ENCODE data around the gene RALGPS1.
"Not testable (repeated sequence)": the region's sequence is repeated elsewhere in the genome, so short reads cannot be mapped to it uniquely, and the experiment has no call there.

RALGPS1 gene

DNA sequence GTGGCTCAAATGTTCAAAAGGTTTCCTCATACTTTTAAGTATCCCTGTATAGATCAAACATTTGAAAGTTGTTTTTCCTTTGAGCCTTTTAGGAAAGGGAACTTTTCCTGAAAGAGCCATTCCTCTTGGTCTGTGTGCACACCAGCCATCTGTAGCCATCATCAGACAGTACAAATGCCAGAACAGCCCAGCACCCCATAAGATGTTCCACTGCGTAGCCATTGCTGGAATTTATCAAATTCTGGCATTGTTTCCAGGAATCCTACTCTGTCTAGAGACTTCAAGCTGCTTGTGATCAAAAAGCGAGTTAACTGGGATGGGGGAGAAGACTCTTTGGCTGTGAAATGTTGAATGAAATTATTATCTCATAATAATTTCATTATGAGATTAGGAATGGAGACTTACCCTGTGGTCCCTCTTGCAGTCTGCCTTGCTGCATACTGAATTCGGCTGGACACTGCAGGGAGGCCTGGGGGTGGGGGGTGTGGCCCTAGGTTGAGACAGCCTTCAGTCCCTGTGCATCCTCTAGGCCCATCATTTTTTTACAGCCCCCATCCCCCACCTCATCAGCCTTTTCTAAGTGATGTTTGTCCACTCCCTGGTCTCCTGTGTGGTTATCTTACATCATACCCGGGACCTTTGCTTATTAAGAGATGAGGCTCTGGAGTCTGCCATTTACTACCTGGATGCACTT, 99.8 kb downstream of the RALGPS1 start:
- no peaks in the 10 kb centered on the region for H3K9me2 ChIP-seq (replicated peaks; ENCODE audit: control insufficient read depth, low read length)
- no peak overlapping the region for H3K4me3 ChIP-seq (ENCODE audit: low read length)
- H4K20me1 ChIP-seq (ENCODE audit: control insufficient read depth, insufficient read depth, low read depth, low read length) = no peaks in the 10 kb centered on the region
- no peaks in the 10 kb centered on the region for H3F3A ChIP-seq (ENCODE audit: control insufficient read depth, insufficient read depth)
- no peaks in the 10 kb centered on the region for H3K4me1 ChIP-seq (ENCODE audit: control insufficient read depth, low read length)
- H3K27ac ChIP-seq (ENCODE audit: low read depth, low read length) = no peak overlapping the region
- no peak for TF ChIP-seq EZH2phosphoT487 (IDR thresholded peaks at IDR 0.05; ENCODE audit: borderline replicate concordance, low read length)
- TF ChIP-seq, protein P1, sequence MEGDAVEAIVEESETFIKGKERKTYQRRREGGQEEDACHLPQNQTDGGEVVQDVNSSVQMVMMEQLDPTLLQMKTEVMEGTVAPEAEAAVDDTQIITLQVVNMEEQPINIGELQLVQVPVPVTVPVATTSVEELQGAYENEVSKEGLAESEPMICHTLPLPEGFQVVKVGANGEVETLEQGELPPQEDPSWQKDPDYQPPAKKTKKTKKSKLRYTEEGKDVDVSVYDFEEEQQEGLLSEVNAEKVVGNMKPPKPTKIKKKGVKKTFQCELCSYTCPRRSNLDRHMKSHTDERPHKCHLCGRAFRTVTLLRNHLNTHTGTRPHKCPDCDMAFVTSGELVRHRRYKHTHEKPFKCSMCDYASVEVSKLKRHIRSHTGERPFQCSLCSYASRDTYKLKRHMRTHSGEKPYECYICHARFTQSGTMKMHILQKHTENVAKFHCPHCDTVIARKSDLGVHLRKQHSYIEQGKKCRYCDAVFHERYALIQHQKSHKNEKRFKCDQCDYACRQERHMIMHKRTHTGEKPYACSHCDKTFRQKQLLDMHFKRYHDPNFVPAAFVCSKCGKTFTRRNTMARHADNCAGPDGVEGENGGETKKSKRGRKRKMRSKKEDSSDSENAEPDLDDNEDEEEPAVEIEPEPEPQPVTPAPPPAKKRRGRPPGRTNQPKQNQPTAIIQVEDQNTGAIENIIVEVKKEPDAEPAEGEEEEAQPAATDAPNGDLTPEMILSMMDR (IDR thresholded peaks at IDR 0.05; ENCODE audit: low read depth, low read length, poor library complexity, severe bottlenecking) = no peak
- no peaks in the 10 kb centered on the region for H3K9me3 ChIP-seq (ENCODE audit: control insufficient read depth, insufficient read depth, low read length)
- H3K79me2 ChIP-seq (ENCODE audit: control insufficient read depth, low read length) = no peaks in the 10 kb centered on the region
- H3K27me3 ChIP-seq (ENCODE audit: control insufficient read depth, low read length) = no peaks in the 10 kb centered on the region
- no peak overlapping the region for H3K4me2 ChIP-seq (ENCODE audit: low read length)
- no peaks in the 10 kb centered on the region for H3K36me3 ChIP-seq (ENCODE audit: control insufficient read depth, low read length)

DNA sequence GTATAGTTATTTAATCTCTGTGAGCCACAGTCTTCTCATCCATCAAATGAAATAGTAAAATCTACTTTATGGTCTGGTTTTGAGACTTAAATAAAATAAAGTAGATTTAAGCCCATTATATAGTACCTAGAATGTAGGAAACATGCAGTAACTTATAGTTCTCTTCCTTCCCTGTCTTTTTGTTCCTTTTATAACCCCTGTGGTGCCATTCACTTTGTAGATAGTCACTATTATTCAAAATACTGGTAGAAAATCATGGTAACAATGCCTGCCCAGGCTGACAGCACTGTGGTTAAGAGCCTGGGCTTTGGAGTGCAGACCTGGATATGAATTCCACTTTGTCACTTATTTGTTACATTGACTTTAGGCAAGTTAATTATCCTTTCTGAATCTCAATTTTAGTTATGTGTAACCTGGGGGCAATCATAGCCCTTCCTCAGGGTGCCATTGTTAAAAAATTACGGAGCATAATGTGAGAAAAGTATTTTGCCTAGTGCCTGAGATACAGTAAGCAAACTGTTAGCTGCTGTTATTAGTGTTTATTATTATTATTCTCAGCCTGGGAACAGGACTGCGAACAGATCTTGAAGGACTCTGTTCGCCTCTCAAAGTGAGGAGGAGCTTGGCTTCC, 100.4 kb downstream of the RALGPS1 start:
- H3K27me3 ChIP-seq (ENCODE audit: control insufficient read depth, low read length) = no peaks in the 10 kb centered on the region
- H3K4me2 ChIP-seq (ENCODE audit: low read length) = no peak overlapping the region
- no peaks in the 10 kb centered on the region for H3K9me3 ChIP-seq (ENCODE audit: control insufficient read depth, insufficient read depth, low read length)
- no peak for TF ChIP-seq EZH2phosphoT487 (IDR thresholded peaks at IDR 0.05; ENCODE audit: borderline replicate concordance, low read length)
- TF ChIP-seq, protein P1 (IDR thresholded peaks at IDR 0.05; ENCODE audit: low read depth, low read length, poor library complexity, severe bottlenecking) = no peak
- no peaks in the 10 kb centered on the region for H3K9me2 ChIP-seq (replicated peaks; ENCODE audit: control insufficient read depth, low read length)
- no peak overlapping the region for H3K27ac ChIP-seq (ENCODE audit: low read depth, low read length)
- no peaks in the 10 kb centered on the region for H3F3A ChIP-seq (ENCODE audit: control insufficient read depth, insufficient read depth)
- no peaks in the 10 kb centered on the region for H4K20me1 ChIP-seq (ENCODE audit: control insufficient read depth, insufficient read depth, low read depth, low read length)
- no peaks in the 10 kb centered on the region for H3K36me3 ChIP-seq (ENCODE audit: control insufficient read depth, low read length)
- no peak overlapping the region for H3K4me3 ChIP-seq (ENCODE audit: low read length)
- no peaks in the 10 kb centered on the region for H3K4me1 ChIP-seq (ENCODE audit: control insufficient read depth, low read length)
- H3K79me2 ChIP-seq (ENCODE audit: control insufficient read depth, low read length) = no peaks in the 10 kb centered on the region

DNA sequence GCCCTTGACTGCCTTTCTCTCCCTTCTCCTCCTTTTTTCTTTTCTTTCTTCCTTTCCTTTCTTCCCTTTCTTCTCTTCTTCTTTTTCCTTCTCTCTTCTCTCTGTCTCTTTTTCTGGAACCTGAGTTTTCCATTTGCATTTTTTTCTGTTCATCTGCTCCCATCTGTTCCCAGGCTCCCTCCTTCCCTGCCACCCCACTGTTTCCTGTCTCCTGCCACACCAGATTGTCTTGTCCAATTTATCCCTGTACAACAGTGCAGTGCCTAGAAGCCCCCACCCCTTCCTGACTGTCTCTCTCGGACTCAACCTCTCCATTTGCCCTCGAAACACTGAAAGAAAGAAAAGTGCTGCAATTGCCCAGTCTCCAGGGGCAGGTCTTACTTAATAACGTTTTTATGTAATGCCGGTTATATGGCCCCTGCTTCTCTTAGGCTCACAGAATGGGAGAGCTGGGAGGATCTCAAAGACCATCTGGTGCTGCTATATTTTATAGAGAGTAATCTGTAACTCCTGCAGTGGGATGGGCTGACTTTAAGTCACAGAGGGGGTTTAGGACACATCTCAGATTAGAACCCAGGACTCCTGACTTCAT, 101.4 kb downstream of the RALGPS1 start:
- Histone ChIP-seq H3K4me1 (ENCODE audit: control insufficient read depth, low read length) (no peaks in the 10 kb centered on the region), H3F3A (ENCODE audit: control insufficient read depth, insufficient read depth) (no peaks in the 10 kb centered on the region), H3K4me2 (ENCODE audit: low read length) (no peak overlapping the region), H3K27me3 (ENCODE audit: control insufficient read depth, low read length) (no peaks in the 10 kb centered on the region), H3K36me3 (ENCODE audit: control insufficient read depth, low read length) (no peaks in the 10 kb centered on the region), H3K79me2 (ENCODE audit: control insufficient read depth, low read length) (no peaks in the 10 kb centered on the region), H3K9me3 (ENCODE audit: control insufficient read depth, insufficient read depth, low read length) (no peaks in the 10 kb centered on the region), H3K9me2 (replicated peaks; ENCODE audit: control insufficient read depth, low read length) (no peaks in the 10 kb centered on the region), H3K27ac (ENCODE audit: low read depth, low read length) (no peak overlapping the region), H3K4me3 (ENCODE audit: low read length) (no peak overlapping the region), H4K20me1 (ENCODE audit: control insufficient read depth, insufficient read depth, low read depth, low read length) (no peaks in the 10 kb centered on the region)
- TF ChIP-seq EZH2phosphoT487 (IDR thresholded peaks at IDR 0.05; ENCODE audit: borderline replicate concordance, low read length) = no peak
- TF ChIP-seq, protein P1 (IDR thresholded peaks at IDR 0.05; ENCODE audit: low read depth, low read length, poor library complexity, severe bottlenecking) = no peak

DNA sequence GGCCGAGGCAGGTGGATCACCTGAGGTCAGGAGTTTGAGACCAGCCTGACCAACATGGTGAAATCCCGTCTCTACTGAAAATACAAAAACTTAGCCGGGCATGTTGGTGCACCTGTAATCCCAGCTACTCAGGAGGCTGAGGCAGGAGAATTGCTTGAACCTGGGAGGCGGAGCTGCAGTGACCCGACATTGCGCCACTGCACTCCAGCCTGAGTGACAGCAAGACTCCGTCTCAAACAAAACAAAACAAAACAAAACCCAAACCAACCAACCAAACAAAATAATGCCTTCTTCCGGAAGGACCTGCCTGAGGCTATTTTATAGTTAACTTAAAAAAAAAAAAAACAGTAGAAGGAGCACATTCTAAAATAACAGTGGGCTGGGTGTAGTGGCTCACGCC, 103.4 kb downstream of the RALGPS1 start:
- not testable (repeated sequence) for H3K9me2 ChIP-seq (replicated peaks; ENCODE audit: control insufficient read depth, low read length); H3K27ac ChIP-seq (ENCODE audit: low read depth, low read length); H3K4me2 ChIP-seq (ENCODE audit: low read length); H3F3A ChIP-seq (ENCODE audit: control insufficient read depth, insufficient read depth); H3K79me2 ChIP-seq (ENCODE audit: control insufficient read depth, low read length); H3K27me3 ChIP-seq (ENCODE audit: control insufficient read depth, low read length); H4K20me1 ChIP-seq (ENCODE audit: control insufficient read depth, insufficient read depth, low read depth, low read length); H3K9me3 ChIP-seq (ENCODE audit: control insufficient read depth, insufficient read depth, low read length); H3K36me3 ChIP-seq (ENCODE audit: control insufficient read depth, low read length); H3K4me3 ChIP-seq (ENCODE audit: low read length); H3K4me1 ChIP-seq (ENCODE audit: control insufficient read depth, low read length)

Data from DOHH2 (cell line).